Measurements from ENCODE around the gene RBFOX2.

- TF ChIP-seq CTCF (IDR thresholded peaks at IDR 0.05) (no peak), POLR2A (IDR thresholded peaks at IDR 0.05) (no peak)
These were observed 114.3 kb downstream of the RBFOX2 start for GRCh38 chr22:35914357-35914664.
